ENCODE results near the gene PALM.

PALM gene

GRCh38 chr19:680287-681028, 28.3 kb upstream of the PALM start:
- peak; percentile 96 for DNase-seq (ENCODE audit: low spot score)
- TF ChIP-seq, protein P1, sequence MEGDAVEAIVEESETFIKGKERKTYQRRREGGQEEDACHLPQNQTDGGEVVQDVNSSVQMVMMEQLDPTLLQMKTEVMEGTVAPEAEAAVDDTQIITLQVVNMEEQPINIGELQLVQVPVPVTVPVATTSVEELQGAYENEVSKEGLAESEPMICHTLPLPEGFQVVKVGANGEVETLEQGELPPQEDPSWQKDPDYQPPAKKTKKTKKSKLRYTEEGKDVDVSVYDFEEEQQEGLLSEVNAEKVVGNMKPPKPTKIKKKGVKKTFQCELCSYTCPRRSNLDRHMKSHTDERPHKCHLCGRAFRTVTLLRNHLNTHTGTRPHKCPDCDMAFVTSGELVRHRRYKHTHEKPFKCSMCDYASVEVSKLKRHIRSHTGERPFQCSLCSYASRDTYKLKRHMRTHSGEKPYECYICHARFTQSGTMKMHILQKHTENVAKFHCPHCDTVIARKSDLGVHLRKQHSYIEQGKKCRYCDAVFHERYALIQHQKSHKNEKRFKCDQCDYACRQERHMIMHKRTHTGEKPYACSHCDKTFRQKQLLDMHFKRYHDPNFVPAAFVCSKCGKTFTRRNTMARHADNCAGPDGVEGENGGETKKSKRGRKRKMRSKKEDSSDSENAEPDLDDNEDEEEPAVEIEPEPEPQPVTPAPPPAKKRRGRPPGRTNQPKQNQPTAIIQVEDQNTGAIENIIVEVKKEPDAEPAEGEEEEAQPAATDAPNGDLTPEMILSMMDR (conservative IDR thresholded peaks at IDR 0.05; ENCODE audit: low read depth) = peak; percentile 60
- ChIA-PET POLR2A (ENCODE audit: low non-redundant PET) (no interaction called here), CTCF (interaction anchor here (0.6 kb wide), 1 partner anchor 109 kb away, joined by 3 read pairs; no protein-coding TSS in a partner anchor)
- peak overlapping the region; percentile 98 for H3K27ac ChIP-seq

DNA sequence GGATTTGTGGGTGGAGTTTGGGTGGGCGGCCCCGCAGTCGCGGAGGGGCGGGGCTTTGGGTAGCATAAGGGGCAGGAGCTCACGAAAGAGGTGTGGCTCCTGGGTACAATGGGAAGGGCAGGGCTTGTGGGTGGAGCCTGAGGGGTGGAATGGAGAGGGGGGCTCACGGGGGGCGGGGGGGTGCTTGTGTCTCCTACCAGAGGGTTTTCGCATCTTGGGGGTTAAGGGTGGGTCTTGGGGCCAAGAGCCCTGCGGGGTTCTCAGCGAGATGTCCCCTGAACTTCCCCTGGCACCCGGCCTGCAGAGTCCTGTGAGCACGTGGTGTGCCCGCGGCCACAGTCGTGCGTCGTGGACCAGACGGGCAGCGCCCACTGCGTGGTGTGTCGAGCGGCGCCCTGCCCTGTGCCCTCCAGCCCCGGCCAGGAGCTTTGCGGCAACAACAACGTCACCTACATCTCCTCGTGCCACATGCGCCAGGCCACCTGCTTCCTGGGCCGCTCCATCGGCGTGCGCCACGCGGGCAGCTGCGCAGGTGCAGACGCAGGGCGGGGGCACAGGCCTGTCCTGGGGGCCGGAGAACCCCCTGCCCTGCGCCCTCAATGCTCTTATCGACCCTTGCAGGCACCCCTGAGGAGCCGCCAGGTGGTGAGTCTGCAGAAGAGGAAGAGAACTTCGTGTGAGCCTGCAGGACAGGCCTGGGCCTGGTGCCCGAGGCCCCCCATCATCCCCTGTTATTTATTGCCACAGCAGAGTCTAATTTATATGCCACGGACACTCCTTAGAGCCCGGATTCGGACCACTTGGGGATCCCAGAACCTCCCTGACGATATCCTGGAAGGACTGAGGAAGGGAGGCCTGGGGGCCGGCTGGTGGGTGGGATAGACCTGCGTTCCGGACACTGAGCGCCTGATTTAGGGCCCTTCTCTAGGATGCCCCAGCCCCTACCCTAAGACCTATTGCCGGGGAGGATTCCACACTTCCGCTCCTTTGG, 27.4 kb upstream of the PALM start:
- ChIA-PET POLR2A (ENCODE audit: low non-redundant PET) (interaction anchor here (0.5 kb wide), 1 partner anchor 9 kb away, joined by 5 read pairs; no protein-coding TSS in a partner anchor), CTCF (no interaction called here)
- H3K27ac ChIP-seq = peak overlapping the region; percentile 98

GRCh38 chr19:682678-683320, 25.9 kb upstream of the PALM start:
- CTCF ChIA-PET = no interaction called here
- POLR2A ChIA-PET (ENCODE audit: low non-redundant PET) = no interaction called here
- peak overlapping the region; percentile 67 for H3K27ac ChIP-seq
- TF ChIP-seq, protein P1 (conservative IDR thresholded peaks at IDR 0.05; ENCODE audit: low read depth) = no peak
- DNase-seq (ENCODE audit: low spot score) = no peak

More for the DNA sequence above, 27.4 kb upstream of the PALM start:
- TF ChIP-seq, protein P1 (conservative IDR thresholded peaks at IDR 0.05; ENCODE audit: low read depth) = no peak
- no peak for DNase-seq (ENCODE audit: low spot score)

GRCh38 chr19:685454-685931, 23.2 kb upstream of the PALM start:
- no peak overlapping the region for H3K27ac ChIP-seq
- CTCF ChIA-PET = no interaction called here

GRCh38 chr19:686589-687297, 22.0 kb upstream of the PALM start:
- TF ChIP-seq, protein P1 (conservative IDR thresholded peaks at IDR 0.05; ENCODE audit: low read depth) = no peak
- no peak for DNase-seq (ENCODE audit: low spot score)
- ChIA-PET POLR2A (ENCODE audit: low non-redundant PET) (no interaction called here), CTCF (no interaction called here)
- H3K27ac ChIP-seq = no peak overlapping the region

More at GRCh38 chr19:685454-685931, 23.2 kb upstream of the PALM start:
- no peak for DNase-seq (ENCODE audit: low spot score)
- TF ChIP-seq, protein P1 (conservative IDR thresholded peaks at IDR 0.05; ENCODE audit: low read depth) = no peak
- POLR2A ChIA-PET (ENCODE audit: low non-redundant PET) = no interaction called here

All from RWPE1 (cell line).